ENCODE results near the gene SIT1.

- TF ChIP-seq CTCF (IDR thresholded peaks at IDR 0.05; ENCODE audit: insufficient read depth, low read depth, low read length), result no peak
- TF ChIP-seq EZH2 (IDR thresholded peaks at IDR 0.05; ENCODE audit: insufficient read depth, low read length), result no peak
These were observed 7.7 kb downstream of the SIT1 start for GRCh38 chr9:35643046-35643445.

All from astrocyte (in vitro differentiated cells and primary cell).